ENCODE measurements around the gene DNAH3.
"Not testable (repeated sequence)": the region's sequence is repeated elsewhere in the genome, so short reads cannot be mapped to it uniquely, and the experiment has no call there.

Gene DNAH3

DNA sequence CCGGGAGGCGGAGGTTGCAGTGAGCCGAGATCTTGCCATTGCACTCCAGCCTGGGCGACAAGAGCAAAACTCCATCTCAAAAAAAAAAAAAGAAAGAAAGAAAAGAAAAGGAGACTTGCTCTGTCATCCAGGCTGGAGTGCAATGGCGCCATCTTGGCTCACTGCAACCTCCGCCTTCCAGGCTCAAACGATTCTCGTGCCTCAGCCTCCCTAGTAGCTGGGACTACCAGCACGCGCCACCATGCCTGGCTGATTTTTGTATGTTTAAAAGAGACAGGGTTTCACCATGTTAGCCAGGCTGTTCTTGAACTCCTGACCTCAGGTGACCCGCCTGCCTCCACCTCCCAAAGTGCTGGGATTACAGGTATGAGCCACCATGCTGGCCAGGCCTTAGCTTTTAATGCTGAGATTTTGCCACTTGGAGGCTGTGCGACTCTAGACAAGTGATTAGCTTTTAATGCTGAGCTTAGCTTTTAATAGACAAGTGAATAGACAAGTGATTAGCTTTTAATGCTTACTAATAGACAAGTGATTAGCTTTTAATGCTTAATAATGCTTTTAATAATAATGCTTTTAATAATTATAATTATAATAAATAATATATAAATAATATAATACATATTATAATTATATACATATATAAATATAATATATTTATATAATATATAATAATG lies 17.4 kb upstream of the DNAH3 start:
- DNase-seq: no peak

GRCh38 chr16:21167360-21167759 lies 16.7 kb upstream of the DNAH3 start:
- DNase-seq: no peak

DNA sequence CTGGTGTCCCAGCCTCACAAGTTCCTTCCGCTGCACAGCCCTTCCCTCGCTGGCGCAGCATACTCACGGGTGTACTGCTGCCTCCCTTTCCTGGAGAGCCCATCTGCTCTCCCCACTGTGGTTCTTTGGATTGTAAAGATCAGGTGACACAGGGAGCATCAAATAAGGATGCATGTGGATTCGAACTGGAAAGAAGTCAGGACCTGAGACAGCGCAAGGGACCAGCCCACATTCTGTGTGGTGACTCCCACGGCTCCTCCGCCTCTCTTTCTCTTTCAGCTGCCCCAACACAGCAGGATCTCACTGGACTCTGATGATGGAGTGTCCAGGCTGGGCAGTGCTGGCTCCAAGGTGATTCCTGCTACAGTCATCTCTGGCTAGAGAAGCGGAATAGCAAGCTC lies 15.9 kb upstream of the DNAH3 start:
- DNase-seq: no peak

DNA sequence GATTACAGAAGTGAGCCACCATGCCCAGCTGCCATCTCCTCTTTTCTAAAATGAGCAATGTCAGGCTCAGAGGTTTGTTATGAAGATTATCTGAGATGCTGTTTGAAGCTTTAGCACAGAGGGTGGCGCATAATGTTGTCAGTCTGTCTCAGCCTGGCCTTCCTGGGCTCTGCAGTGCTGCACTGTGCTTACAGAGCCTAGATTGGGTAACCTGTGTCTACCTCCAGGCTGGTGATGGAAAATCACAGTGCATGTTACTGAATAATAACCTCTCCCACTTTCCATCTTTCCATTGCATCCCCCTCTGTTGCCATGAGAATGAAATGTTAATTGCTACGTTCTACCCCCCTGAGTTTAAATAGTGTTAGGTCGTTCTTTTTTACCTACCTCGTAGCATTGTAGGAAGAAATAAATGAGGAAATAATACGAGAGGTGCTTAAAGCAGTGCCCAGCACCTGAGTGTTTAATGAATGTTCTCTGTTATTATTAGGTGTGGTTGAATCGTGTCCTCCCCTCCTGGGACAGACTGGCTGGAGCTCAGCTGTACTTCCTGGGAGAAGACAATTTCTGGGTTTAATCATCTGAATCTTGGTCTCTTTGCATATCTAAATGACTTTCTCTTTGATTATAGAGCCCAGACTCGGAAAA lies 14.0 kb upstream of the DNAH3 start:
- no peak for DNase-seq

- no peak for DNase-seq
Observed at GRCh38 chr16:21163576-21163975, 12.9 kb upstream of the DNAH3 start.

- DNase-seq: no peak
Observed at GRCh38 chr16:21162661-21163151, 12.1 kb upstream of the DNAH3 start.

- no peak for DNase-seq
Observed at GRCh38 chr16:21161211-21161610, 10.6 kb upstream of the DNAH3 start.

DNA sequence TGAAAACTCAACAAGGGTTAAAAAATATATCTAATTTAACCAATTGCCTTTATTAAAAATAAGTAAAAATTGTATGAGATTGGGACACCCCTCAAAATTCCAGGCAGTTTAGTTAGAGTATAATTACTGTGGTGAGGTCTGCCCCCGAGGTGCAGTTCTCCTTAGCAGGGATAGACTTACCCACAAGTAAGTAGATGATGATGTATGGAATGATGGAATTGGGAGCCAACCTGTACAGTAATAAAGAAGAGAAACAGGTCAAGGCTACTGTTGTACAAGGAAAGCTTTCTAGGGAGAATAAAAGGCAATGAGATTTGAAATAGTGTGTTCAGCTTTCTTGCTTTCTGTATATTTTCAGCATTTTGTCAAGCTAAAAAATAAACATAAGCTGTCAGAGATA lies 9.6 kb upstream of the DNAH3 start:
- no peak for DNase-seq

- DNase-seq: no peak
Observed at GRCh38 chr16:21159281-21159951, 8.8 kb upstream of the DNAH3 start.

- DNase-seq: peak; percentile 39
Observed at GRCh38 chr16:21158208-21159110, 7.8 kb upstream of the DNAH3 start, which contains the start of gene LDAF1. TSS of gene LDAF1 (plus strand) at chr16:21158674. CDS start at chr16:21161183, 2,509 bp downstream.

DNA sequence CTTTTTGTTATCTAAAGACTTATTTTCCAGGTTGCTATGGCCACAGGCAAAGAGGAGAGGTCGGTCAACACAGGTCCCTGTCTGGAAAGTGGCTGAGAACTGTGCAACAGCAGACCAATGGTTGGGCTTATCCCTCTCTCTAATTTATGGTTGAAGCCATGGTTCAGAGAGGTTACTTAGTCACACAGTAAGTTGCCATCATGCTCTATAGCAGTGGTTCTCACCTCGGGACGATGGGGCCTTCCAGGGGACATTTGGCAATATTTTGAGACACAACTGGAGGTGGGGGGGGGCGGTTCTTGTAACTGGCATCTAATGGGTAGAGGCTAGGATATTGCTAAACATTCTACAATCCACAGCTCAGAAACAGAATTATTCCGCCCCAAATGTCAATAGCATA lies 7.0 kb upstream of the DNAH3 start:
- no peak for DNase-seq

- no peak for DNase-seq
Observed at GRCh38 chr16:21156767-21157467, 6.3 kb upstream of the DNAH3 start.

DNA sequence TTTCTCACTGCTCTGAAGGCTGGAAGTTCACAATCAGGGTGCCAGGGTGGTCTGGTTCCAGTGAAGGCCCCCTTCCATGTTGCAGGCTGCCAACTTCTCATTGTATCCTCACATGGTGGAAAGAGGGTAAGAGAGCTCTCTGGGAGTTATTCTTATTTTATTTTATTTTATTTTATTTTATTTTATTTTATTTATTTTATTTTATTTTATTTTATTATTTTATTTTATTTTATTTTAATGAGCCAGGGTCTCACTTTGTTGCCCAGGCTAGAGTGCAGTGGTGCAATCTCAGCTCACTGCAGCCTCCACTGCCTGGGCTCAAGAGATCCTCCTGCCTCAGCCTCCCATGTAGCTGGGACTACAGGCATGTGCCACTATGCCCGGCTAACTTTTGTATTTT lies 5.4 kb upstream of the DNAH3 start:
- not testable (repeated sequence) for DNase-seq

DNA sequence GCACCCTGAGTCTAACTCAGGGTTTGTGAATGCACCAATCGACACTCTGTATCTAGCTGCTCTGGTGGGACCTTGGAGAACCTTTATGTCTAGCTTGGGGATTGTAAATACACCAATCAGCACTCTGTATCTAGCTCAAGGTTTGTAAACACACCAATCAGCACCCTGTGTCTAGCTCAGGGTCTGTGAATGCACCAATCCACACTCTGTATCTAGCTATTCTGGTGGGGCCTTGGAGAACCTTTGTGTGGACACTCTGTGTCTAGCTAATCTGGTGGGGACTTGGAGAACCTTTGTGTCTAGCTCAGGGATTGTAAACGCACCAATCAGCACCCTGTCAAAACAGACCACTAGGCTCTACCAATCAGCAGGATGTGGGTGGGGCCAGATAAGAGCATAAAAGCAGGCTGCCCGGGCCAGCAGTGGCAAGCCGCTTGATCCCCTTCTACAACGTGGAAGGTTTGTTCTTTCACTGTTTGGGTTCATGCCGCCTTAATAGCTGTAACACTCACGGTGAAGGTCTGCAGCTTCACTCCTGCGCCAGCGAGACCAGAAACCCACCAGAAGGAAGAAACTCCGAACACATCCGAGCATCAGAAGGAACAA lies 2.6 kb upstream of the DNAH3 start:
- DNase-seq: not testable (repeated sequence)

DNA sequence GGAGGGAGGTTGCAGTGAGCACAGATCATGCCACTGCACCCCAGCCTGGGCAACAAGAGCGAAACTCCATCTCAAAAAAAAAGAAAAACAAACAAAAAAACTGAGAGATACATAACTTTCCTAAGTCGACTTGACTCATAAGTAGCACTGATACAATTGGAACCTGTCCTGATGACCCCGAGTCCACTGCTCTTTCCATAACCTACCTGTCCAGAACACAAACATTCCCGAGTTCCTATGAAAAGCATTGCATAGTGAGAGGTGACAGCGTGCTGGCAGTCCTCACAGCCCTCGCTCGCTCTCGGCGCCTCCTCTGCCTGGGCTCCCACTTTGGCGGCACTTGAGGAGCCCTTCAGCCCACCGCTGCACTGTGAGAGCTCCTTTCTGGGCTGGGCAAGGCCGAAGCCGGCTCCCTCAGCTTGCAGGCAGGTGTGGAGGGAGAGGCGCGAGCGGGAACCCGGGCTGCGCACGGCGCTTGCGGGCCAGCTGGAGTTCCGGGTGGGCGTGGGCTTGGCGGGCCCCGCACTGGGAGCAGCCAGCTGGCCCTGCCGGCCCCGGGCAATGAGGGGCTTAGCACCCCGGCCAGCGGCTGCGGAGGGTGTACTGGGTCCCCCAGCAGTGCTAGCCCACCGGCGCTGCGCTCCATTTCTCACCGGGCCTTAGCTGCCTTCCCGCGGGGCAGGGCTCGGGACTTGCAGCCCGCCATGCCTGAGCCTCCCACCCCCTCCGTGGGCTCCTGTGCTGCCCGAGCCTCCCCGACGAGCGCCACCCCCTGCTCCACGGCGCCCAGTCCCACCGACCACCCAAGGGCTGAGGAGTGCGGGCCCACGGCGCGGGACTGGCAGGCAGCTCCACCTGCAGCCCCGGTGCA lies 1.7 kb upstream of the DNAH3 start:
- DNase-seq: not testable (repeated sequence)

- DNase-seq: no peak
Observed at GRCh38 chr16:21145738-21146137, 4.9 kb downstream of the DNAH3 start.

DNA sequence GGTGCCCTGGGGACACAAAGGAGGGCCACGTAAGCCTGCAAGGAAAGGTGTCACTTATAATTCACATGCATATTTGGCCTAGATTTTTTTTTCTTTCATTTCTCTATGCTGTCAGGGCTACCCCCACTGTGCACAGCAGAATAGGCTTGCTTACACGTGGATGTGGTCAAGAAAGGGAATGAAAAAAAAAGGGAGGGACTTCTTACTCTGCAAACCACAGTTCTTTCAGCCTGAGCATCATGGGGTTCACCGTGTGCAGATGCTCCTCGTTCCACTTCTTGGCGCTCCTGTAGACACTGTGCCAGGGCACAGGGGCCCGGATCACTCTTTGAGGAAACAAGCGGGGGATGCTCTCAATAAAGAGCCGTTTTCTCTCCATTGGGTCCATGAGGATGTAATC lies 16.6 kb downstream of the DNAH3 start:
- no peak for DNase-seq

DNA sequence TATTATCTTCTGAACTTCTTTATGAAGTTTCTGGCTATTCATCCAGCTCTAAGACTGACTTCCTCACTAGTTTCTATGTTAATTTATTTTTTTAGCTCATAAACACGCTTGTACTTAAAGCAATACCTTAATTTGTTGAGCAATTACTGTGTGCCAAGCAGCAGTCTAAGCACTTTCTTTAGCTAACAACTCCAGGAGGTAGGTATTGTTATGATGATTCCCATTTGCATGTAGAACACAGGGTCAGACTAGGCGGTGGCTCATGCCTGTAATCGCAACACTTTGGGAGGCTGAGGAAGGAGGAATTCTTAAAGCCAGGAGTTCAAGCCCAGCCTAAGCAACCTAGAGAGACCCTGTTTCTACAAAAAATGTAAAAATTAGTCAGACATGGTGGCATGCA lies 19.8 kb downstream of the DNAH3 start:
- no peak for DNase-seq

DNA sequence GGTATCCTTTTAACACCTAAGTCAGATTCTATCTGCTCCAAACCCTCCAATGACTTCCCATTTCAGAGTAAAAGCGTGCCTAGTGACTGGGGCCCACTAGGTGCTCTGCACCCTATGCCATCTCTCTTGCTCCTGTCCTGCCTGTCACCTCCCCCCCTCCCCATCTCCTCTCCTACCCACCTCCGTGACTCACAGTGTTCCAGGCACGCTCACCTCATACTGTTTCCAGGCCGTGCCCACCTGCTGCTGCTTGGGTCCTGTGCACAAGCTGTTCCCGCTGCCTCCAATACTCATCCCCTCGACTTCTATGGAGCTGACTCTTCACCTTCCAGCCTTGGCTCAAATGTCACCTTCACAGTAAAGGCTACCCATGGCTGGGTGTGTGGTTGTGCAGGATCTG lies 21.7 kb downstream of the DNAH3 start:
- DNase-seq: no peak

DNA sequence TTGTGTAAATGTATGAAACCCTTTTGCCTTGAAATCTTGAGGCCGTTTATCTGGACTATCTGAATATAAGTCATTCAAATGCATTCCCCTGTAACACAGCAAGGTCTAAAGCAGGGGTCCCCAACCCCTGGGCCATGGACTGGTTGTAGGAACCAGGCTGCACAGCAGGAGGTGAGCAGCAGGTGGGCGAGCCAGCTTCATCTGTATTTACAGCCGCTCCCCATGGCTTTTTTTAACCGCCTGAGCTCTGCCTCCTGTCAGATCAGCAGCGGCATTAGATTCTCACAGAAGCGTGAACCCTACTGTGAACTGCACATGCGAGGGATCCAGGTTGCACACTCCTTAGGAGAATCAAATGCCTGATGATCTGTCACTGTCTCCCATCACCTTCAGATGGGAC lies 24.1 kb downstream of the DNAH3 start:
- no peak for DNase-seq

DNA sequence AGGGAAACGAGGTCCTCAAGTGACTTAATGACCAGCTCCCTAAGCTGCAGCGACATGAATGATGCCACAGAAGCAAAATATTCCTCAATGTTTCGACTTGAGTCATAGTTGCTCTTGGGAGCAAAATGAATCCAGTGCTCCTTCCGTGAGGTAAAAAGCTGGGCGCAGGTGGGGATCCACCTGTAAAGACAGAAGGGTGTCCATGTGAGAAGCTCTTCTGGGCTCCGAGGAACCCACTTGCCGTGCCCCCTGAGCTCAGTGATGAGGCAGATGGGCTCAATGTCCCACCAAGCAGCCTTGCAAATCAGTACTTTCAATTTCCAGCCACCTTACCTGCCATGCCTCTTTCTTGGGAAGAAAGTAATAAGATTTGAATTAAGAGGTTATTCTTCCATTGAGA lies 25.5 kb downstream of the DNAH3 start:
- no peak for DNase-seq
